ENCODE measurements around the gene ABCA8. TPM values are rescaled to one million over a fixed set of nuclear protein-coding genes. Genes with fewer than 3 reads are reported as not detected.

Gene ABCA8
- total RNA-seq, 1 donor from 2014 or later = 0.31 TPM

DNA sequence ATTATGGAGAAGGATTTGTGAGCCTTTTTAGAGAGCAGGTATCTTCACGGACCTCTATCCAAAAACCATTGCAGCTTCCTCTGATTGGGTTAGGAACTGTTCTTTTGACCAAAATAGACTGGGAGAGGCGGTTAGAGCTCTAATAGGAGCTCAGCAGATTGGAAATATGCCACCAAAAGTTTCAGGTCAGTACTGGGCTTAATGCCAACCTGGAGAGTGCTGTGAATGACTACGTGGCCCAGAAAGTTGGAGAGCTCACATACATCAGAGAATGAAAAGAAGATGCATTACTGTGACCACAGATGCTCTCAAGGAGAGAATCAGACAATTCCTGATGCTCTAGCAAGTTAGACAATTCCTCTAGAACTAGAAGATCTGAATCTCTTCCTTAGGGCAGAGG lies 86.5 kb downstream of the ABCA8 start:
- TF ChIP-seq, protein P1, sequence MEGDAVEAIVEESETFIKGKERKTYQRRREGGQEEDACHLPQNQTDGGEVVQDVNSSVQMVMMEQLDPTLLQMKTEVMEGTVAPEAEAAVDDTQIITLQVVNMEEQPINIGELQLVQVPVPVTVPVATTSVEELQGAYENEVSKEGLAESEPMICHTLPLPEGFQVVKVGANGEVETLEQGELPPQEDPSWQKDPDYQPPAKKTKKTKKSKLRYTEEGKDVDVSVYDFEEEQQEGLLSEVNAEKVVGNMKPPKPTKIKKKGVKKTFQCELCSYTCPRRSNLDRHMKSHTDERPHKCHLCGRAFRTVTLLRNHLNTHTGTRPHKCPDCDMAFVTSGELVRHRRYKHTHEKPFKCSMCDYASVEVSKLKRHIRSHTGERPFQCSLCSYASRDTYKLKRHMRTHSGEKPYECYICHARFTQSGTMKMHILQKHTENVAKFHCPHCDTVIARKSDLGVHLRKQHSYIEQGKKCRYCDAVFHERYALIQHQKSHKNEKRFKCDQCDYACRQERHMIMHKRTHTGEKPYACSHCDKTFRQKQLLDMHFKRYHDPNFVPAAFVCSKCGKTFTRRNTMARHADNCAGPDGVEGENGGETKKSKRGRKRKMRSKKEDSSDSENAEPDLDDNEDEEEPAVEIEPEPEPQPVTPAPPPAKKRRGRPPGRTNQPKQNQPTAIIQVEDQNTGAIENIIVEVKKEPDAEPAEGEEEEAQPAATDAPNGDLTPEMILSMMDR (IDR thresholded peaks at IDR 0.05; ENCODE audit: unreplicated experiment) = no peak
- H3K27me3 Mint-ChIP-seq = no peaks in the 10 kb centered on the region
- no peaks in the 10 kb centered on the region for H3K36me3 Mint-ChIP-seq (ENCODE audit: insufficient read depth)
- no peak overlapping the region for H3K4me3 Mint-ChIP-seq (ENCODE audit: low read depth)
- H3K4me1 Mint-ChIP-seq (ENCODE audit: low read depth) = peaks cover 1% of the 10 kb centered on the region
- peaks cover 4% of the 10 kb centered on the region for H3K9me3 Mint-ChIP-seq (ENCODE audit: low read depth)
- no peak overlapping the region for H3K27ac Mint-ChIP-seq
- DNase-seq (ENCODE audit: low spot score, unreplicated experiment) = no peak

DNA sequence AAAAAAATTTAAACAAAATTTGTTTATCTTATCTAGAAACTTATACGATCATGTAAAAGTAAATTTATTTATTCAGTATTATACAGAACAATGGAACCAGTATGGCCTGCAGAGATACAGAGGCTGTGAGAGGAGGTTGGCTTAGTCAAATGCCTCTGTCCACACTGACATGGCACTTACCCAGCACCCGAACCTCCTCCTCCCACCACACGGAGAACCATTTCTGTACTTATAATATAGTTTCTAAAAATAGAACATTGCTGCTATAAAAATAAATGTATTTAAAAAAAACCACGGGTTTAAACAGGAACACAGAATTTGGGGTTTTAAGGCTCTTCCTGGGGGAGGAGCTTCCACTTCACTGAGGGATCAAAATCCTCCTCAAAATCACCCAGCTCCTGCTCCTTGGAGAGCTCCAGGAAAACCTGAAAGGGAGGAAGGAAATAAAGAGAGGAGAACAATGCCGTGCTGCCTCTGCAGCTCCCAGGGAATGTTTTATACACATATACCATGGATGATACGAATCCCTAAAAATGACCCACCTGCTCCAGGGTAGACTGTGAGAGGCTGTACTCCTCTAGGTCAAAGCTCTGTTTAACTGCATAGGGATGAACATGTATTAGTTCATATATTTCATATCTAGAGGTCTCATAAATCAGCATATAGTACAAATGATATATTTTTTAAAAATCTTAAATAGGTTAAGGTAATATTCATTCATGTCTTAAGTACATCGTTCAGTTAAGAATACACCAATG lies 87.3 kb downstream of the ABCA8 start:
- TF ChIP-seq, protein P1 (IDR thresholded peaks at IDR 0.05; ENCODE audit: unreplicated experiment) = no peak
- Mint-ChIP-seq H3K27me3 (no peaks in the 10 kb centered on the region), H3K9me3 (ENCODE audit: low read depth) (no peaks in the 10 kb centered on the region), H3K27ac (no peak overlapping the region), H3K36me3 (ENCODE audit: insufficient read depth) (no peaks in the 10 kb centered on the region), H3K4me1 (ENCODE audit: low read depth) (peaks cover 2% of the 10 kb centered on the region), H3K4me3 (ENCODE audit: low read depth) (no peak overlapping the region)
- no peak for DNase-seq (ENCODE audit: low spot score, unreplicated experiment)

DNA sequence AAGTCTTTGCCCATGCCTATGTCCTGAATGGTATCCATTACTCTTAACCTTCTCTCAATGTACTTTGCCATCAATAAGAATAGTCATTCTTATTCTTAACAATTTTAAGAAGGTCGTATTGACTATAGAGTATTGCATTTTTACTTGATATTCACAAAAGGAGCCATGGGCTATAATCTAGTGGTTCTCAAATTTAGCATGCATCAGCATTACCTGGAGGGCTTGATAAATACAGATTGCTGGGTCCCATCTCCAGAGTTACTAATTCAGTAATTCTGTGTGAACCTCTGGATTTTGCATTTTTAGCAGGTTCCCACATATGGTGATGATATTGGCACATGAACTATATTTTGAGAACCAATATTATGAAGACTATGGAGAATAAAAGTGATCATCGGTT lies 89.6 kb downstream of the ABCA8 start:
- Mint-ChIP-seq H3K27ac (no peak overlapping the region), H3K27me3 (no peaks in the 10 kb centered on the region), H3K4me1 (ENCODE audit: low read depth) (peaks cover 10% of the 10 kb centered on the region), H3K9me3 (ENCODE audit: low read depth) (no peaks in the 10 kb centered on the region), H3K36me3 (ENCODE audit: insufficient read depth) (no peaks in the 10 kb centered on the region), H3K4me3 (ENCODE audit: low read depth) (no peak overlapping the region)
- DNase-seq (ENCODE audit: low spot score, unreplicated experiment) = no peak
- TF ChIP-seq, protein P1 (IDR thresholded peaks at IDR 0.05; ENCODE audit: unreplicated experiment) = no peak

DNA sequence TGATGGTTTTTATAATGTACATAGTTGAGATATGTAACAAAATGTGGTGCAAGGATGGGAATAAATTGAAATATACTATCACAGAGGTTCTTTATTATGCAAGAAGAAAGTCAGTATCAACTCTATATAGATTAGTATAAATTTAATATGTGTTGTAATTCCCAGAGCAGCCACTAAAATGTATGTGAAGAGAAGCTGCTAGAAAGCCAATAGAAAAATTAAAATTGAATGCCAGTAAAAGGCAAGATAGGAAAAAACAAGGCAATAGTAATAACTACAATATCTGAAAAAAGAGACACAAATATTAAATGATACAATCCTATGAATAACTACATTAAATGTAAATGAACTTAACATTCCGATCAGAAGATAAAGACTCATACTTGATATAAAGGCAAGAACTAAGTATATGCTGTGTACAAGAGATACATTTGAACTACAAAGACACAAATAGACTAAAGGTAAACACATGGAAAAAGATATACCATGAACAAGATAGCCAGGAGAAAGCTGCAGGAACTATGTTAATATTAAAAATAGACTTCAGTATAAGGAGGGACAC lies 92.0 kb downstream of the ABCA8 start:
- Mint-ChIP-seq H3K36me3 (ENCODE audit: insufficient read depth) (no peaks in the 10 kb centered on the region), H3K4me1 (ENCODE audit: low read depth) (peaks cover 10% of the 10 kb centered on the region), H3K27me3 (no peaks in the 10 kb centered on the region), H3K9me3 (ENCODE audit: low read depth) (peaks cover 5% of the 10 kb centered on the region), H3K4me3 (ENCODE audit: low read depth) (no peak overlapping the region), H3K27ac (no peak overlapping the region)
- DNase-seq (ENCODE audit: low spot score, unreplicated experiment) = no peak
- TF ChIP-seq, protein P1 (IDR thresholded peaks at IDR 0.05; ENCODE audit: unreplicated experiment) = no peak

DNA sequence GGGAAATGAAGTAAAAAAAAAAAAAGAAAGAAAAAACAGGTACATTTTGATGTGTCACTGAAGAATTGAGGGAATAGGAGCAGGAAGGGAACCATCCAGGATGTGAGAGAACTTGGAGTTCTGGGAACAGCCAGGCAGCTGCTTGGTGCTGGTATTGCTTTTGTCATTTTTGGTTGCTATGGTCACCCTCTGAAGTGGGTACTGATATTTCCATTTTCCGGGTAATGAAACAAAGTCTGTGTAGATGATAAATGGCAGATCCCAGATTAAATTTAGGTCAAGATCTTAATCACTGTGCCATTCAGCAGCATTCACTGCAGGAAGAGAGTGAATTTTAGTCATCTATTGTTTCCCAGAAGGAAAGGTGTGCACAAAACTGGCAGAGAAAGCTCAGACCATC lies 93.6 kb downstream of the ABCA8 start:
- DNase-seq (ENCODE audit: low spot score, unreplicated experiment) = no peak
- no peaks in the 10 kb centered on the region for H3K27me3 Mint-ChIP-seq
- peaks cover 10% of the 10 kb centered on the region for H3K4me1 Mint-ChIP-seq (ENCODE audit: low read depth)
- TF ChIP-seq, protein P1 (IDR thresholded peaks at IDR 0.05; ENCODE audit: unreplicated experiment) = no peak
- H3K9me3 Mint-ChIP-seq (ENCODE audit: low read depth) = peaks cover 10% of the 10 kb centered on the region
- no peak overlapping the region for H3K4me3 Mint-ChIP-seq (ENCODE audit: low read depth)
- no peak overlapping the region for H3K27ac Mint-ChIP-seq
- H3K36me3 Mint-ChIP-seq (ENCODE audit: insufficient read depth) = no peaks in the 10 kb centered on the region

Data from progenitor cell of endocrine pancreas (in vitro differentiated cells).